ENCODE data around the gene NOS1AP. TPM values are rescaled to one million over a fixed set of nuclear protein-coding genes. Genes with fewer than 3 reads are reported as not detected.
"Not testable (repeated sequence)": the region's sequence is repeated elsewhere in the genome, so short reads cannot be mapped to it uniquely, and the experiment has no call there.

NOS1AP gene
- total RNA-seq, 1 donor = 0.43 TPM

- no peak for TF ChIP-seq CTCF (IDR thresholded peaks at IDR 0.05; ENCODE audit: insufficient read depth, low read depth, low read length)
- H3K4me3 ChIP-seq (ENCODE audit: low read depth, low read length) = no peak overlapping the region
- DNase-seq (ENCODE audit: low read depth) = no peak
Measured at GRCh38 chr1:162417650-162418049, 348.2 kb downstream of the NOS1AP start.

GRCh38 chr1:162418584-162418983 is 349.1 kb downstream of the NOS1AP start:
- DNase-seq (ENCODE audit: low read depth) = not testable (repeated sequence)

GRCh38 chr1:162419450-162419931 is 350.0 kb downstream of the NOS1AP start:
- not testable (repeated sequence) for DNase-seq (ENCODE audit: low read depth); H3K4me3 ChIP-seq (ENCODE audit: low read depth, low read length)

More at GRCh38 chr1:162418584-162418983, 349.1 kb downstream of the NOS1AP start:
- H3K4me3 ChIP-seq (ENCODE audit: low read depth, low read length) = not testable (repeated sequence)

Small RNA genes lying within 50 kb of the gene (small RNA-seq; reads per million reads assigned to genes)
- gene MIR4654 (not detected), gene MIR556 (not detected), gene RNA5SP61 (not detected)

Other genes starting within 250 kb of the NOS1AP start
- gene OLFML2B, start 45.8 kb upstream of the NOS1AP start, total RNA-seq = 4.8 and 5.2 TPM in 2 replicates